ENCODE measurements around the gene CIAO2B.

The CIAO2B gene

GRCh38 chr16:66919569-66920298 lies 14.5 kb downstream of the CIAO2B start:
- DNase-seq, result no peak

DNA sequence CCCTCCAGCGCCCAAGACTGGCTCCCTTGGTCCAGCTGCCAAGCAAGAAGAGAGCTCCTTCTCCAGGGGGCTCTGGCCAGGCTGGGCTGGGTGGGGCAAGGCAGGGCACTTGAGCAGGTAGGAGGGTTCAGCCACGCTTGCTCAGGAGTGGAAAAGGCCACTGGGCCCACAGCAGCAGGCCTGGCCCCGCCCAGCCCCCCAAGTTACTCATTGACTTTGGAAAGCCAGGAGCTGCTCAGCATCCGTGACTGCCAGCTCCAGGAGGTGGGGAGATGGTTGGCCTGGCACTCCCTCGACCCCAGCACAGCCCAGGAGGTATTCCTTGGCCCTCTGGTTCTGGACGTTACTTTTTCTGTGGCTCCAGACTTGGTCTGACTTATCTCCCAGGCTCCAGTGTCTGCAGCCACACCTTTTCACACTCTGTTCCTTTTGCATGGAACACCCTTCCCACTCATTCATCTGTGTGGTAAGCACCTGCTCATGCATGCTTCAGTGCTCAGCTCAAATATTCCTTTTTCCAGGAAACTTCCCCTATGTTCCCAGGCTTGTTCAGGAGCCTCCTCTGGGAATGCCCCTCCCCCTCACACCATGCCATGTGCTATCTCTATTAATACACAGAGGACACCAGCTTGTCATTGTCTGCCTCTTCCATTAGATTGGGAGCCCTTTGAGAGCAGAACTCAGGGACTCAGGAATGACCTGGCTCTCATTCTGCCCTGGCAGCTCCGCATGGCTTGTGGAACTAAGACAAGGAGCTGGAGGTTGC lies 15.2 kb downstream of the CIAO2B start, which contains the start of gene CDH16:
Gene CDH16, minus strand, starts transcription at position 83 of the 766 bp plus-strand sequence. CDS start 820 bp downstream, outside the sequence.
- DNase-seq, result no peak

DNA sequence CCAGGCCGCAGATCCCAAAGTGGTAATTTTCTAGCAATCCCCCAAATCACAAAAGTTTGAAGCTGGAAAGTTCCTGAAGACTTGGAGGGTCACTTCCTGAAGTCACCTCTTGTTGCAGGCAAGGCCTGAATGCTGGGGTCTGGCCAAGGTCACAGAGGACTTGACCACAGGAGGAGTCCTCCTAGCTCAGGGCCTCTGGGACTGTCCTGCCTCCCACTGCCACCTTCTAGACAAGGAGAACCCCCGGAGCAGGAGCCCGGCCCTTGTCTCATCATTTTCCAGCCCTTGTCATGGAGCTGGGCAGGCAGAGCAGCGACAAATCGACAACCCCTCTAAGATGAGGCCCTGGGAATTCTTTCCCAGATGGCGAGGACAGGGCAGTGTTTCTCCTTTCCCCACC lies 15.8 kb downstream of the CIAO2B start:
- DNase-seq, result no peak

DNA sequence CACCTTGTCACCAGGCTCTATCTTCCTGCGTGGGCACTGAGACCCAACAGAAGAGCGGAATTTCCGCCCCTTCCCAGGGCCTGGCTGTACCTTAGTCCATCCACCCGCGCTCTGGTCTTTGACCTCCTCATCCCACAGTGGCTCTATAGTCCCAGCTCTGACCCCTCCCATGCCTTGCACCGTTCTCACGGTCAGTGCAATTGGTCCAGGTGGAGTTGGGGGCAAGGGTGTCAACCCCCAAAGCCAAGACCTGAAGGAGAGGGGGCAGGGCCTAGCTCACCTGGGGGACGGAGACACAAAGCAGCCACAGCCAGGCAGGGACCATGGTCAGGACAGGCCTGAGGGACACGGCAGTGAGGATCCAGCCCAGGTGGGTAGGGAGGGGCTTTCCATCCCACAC lies 16.5 kb downstream of the CIAO2B start:
- DNase-seq, result no peak

- no peak for DNase-seq
Measured at GRCh38 chr16:66916518-66916917, 17.7 kb downstream of the CIAO2B start.

DNA sequence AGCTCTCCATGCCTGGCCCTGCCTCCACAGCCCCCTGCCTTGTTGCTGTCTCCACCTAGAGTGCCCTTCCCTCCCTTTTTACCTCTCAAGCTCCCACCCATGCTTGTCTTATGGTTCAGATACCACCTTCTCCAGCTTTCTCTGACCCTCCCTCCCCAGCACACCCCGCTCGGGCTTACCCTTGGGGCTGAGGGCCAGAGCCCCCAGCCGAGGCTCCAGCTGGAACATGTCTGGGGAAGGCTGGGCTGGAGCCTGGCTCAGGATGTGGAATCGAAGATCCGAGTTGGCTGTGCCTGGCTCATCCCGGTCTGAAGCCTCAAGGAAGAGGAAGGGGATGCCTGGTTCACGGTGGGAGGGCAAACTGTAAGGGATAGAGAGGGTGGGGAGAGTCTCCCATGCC lies 19.2 kb downstream of the CIAO2B start:
- no peak for DNase-seq

- no peak for DNase-seq
Measured at GRCh38 chr16:66914541-66914940, 19.7 kb downstream of the CIAO2B start.

GRCh38 chr16:66913711-66914110 lies 20.5 kb downstream of the CIAO2B start:
- DNase-seq, result no peak

DNA sequence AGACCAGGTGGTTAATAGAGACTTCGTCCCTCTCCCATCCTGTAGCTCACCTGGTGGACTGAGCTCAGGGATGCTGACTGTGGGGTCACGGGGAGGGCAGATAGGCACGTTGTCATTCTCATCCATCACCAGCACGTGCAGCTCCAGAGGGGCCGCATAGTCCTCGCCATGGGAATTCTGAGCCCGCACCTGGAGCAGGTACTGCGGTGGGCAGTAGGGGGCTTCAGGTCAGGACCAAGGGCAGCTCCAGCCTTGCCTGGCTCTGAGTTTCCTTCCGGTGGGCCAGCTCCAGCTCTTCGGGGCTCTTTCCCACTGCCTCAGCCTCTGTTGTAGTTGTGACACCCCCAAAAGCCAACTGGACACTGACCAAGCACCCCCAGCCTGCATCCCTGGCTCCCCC lies 21.1 kb downstream of the CIAO2B start:
- no peak for DNase-seq

- no peak for DNase-seq
Measured at GRCh38 chr16:66911801-66912200, 22.4 kb downstream of the CIAO2B start.

DNA sequence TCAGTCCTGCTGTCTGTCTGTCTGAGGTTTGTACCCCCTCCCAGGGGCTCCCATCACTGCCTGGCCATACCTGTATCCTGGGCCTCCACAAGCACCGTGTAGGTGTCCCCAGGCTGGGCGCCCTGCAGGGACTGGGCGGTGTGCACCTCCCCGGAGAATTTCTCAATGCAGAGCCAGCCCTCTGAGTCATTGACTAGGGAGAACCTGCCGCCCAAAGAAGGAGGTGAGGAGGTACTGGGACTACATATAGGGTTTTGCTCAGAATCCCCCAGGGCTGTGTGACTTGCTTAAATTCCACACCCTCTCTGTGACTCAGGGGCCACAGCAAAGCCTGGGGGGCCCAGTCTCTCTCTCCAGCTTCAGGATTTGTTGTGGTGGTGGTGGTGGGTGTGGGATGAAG lies 23.1 kb downstream of the CIAO2B start:
- no peak for DNase-seq

GRCh38 chr16:66910175-66910940 lies 23.8 kb downstream of the CIAO2B start:
- no peak for DNase-seq

DNA sequence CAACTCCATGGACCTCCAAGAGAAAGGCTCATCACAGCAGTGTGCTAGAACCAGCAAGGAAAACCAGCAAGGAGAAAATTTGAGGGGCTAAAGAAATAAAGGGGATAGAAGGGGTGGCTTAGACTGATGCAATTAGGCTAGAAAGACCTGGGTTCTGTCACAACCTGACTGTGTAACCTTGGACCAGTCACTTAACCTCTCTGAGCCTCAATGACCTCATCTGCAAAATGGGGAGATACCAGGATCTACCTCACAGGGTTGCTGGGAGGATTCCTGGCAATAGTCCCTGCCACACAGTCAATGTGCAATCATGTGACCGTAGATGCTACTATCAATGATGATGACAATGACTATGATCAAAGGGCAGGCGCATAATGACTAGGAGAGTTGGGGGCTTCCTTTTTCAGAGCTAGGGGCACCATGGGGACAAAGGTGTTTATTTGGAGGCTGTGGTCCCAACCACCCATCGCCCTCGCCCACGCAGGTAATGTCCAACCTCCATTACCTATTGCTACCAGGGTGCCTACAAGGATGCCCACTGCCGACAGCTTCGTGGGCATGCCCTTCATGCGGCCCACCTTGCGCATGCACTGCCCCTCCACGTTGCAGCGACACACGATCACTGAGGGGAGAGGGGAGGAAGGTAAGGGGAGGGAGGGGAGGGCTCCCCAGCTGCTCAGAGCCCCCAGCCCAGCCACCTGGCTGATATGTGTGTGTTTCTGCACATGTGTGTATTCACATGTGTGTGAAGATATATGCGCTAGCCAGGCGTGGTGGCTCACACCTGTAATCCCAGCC lies 25.2 kb downstream of the CIAO2B start:
- DNase-seq, result no peak

GRCh38 chr16:66908116-66908515 lies 26.1 kb downstream of the CIAO2B start:
- DNase-seq, result no peak

DNA sequence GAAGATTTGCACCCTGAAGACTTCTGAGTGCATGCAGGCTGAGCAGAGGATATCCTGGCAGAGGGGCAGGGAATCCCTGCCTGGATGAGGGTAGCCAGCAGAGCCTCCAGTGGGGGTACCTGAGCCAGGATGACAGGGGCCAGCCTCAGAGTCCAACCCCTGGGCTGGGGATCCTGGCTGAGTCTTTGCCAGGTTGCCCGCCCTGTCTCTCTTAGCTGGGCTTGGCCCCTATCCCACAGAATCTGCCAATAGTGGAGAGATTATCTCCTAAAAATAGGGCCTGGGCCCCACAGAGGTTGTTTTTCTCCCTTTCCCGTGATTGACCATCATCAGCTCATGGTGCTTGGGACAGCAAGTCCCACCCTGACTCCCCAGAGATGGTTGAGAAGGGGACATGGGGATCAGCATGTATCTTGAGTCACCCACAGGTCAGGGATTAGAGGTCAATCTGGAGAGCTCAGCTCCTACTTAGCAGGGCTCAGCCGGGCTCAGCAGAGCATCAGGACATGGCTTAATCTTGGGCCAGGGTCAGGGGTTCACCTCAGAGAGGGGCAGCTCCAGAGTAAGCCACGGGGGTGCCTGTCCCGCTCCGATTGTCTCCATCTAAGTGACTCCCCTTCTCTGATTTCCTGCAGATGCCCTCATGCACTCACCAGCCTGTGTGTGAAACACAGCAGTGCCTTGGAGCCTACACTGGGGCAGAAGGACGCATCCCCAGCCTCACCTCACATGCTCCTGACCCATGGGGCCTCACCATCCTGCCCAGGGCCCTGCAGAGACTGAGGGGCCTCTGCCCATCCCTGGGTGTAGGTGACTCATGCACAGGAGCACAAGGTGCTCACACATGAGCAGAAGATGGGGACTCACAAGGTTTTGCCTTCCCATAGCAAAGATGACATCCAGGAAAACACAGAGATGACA lies 27.0 kb downstream of the CIAO2B start:
- DNase-seq, result no peak

DNA sequence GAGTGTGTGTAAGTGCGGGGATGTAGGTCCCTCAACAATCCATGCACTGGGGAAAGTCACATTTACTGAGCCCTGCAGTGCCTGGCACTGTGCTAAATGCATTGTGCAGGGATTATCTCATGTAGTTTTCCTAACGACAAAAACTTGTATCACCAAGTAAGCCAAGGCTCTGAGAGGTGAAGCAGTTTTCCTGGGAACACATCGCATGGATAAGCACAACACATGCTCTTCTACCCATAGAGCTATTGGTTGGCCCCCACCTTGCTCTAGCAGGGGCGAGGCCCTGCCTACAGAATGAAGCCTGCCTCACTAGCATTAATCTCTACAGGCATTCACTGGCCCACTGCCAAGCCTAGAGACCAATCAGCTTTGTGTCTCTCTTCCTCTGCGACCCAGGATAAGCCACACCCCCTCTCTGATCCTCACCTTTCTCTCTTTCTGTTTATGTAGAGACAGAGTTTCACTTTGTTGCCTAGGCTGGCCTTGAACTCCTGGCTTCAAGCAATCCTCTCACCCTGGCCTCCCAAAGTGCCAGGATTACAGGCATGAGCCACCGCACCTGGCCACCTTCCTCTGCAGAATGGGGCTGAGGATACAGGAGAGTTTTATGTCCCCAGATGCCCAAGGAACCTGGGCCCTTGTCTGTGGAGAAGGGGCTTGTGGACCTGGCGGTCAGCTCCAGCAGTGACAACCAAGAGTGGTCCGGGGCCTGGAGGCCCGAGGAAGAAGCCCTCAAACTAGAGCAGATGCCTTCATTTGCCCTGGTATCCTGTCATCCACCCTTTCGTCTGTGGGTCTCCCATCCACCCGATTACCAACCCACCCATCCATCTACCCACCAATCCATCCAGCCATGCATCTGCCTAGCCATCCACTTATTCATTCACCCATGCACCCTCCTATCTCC lies 28.3 kb downstream of the CIAO2B start:
- no peak for DNase-seq

GRCh38 chr16:66904846-66905632 lies 29.2 kb downstream of the CIAO2B start:
- DNase-seq, result no peak

DNA sequence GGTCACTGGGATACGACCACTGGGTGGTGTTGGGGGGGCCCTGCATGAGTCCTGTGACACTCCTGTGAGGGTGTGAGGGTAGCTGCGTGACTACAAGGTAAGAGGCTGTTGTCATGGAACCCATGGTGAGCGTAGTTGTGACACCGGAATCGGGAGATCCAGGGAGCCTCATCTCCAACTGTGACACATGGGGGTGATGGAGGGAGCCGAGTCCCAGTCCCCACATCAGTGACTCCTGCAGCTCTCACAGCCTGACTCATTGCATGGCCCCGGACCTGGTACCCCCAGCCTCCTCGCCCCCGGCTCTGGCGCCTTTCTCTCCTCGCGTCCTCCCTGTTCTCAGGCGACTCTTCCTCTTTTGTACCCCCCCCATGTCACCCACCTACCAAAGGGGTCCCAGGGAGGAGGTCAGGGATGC lies 29.8 kb downstream of the CIAO2B start:
- no peak for DNase-seq

- DNase-seq, result no peak
Measured at GRCh38 chr16:66903544-66904427, 30.4 kb downstream of the CIAO2B start.

All from GF-D8 (cell line).